GM18502 (cell line): ENCODE measurements around the gene LRRC34.

Experiments
- ATAC-seq: cut with Tn5 transposase; IDR thresholded peaks from one replicate; pipeline ENCODE4 v1.9.1; 2021; ENCODE audit warnings: mild to moderate bottlenecking; ENCODE audit not compliant: unreplicated experiment, poor library complexity

The LRRC34 gene

GRCh38 chr3:169812332-169813235 is at the start of gene LRRC34, which contains the start of gene LRRIQ4:
TSS of gene LRRC34 (minus strand) at chr3:169812904. CDS start at chr3:169812548, 356 bp downstream.
TSS of gene LRRIQ4 (plus strand) at chr3:169812870. CDS start at chr3:169821922, 9,052 bp downstream.
- peak; percentile 72 for ATAC-seq

- ATAC-seq, result no peak
These were observed 49.2 kb upstream of the LRRC34 start for GRCh38 chr3:169861871-169862270.

GRCh38 chr3:169857811-169858210 is 45.1 kb upstream of the LRRC34 start:
- ATAC-seq, result no peak

- no peak for ATAC-seq
These were observed 42.8 kb upstream of the LRRC34 start for GRCh38 chr3:169855514-169855913.

- ATAC-seq, result no peak
These were observed 37.9 kb upstream of the LRRC34 start for GRCh38 chr3:169850618-169851017.

- no peak for ATAC-seq
These were observed 36.0 kb upstream of the LRRC34 start for GRCh38 chr3:169848741-169849140.

- ATAC-seq, result no peak
These were observed 35.2 kb upstream of the LRRC34 start for GRCh38 chr3:169847896-169848295.

GRCh38 chr3:169846458-169847193 is 33.9 kb upstream of the LRRC34 start:
- ATAC-seq, result peak; percentile 98

GRCh38 chr3:169842960-169843359 is 30.3 kb upstream of the LRRC34 start:
- ATAC-seq, result no peak

GRCh38 chr3:169841171-169841570 is 28.5 kb upstream of the LRRC34 start:
- peak; percentile 81 for ATAC-seq

GRCh38 chr3:169838511-169839030 is 25.9 kb upstream of the LRRC34 start:
- ATAC-seq, result no peak

- ATAC-seq, result no peak
These were observed 24.2 kb upstream of the LRRC34 start for GRCh38 chr3:169836942-169837275.

- ATAC-seq, result peak; percentile 85
These were observed 23.6 kb upstream of the LRRC34 start for GRCh38 chr3:169836078-169836941.

- ATAC-seq, result peak; percentile 5
These were observed 22.8 kb upstream of the LRRC34 start for GRCh38 chr3:169835533-169835932.

GRCh38 chr3:169827712-169828111 is 15.0 kb upstream of the LRRC34 start:
- no peak for ATAC-seq

- ATAC-seq, result no peak
These were observed 12.6 kb upstream of the LRRC34 start for GRCh38 chr3:169825316-169825715.

GRCh38 chr3:169822983-169823382 is 10.3 kb upstream of the LRRC34 start:
- no peak for ATAC-seq

GRCh38 chr3:169822540-169822939 is 9.8 kb upstream of the LRRC34 start:
- ATAC-seq, result no peak

GRCh38 chr3:169822091-169822490 is 9.4 kb upstream of the LRRC34 start:
- no peak for ATAC-seq

- ATAC-seq, result no peak
These were observed 5.6 kb upstream of the LRRC34 start for GRCh38 chr3:169818316-169818715.
